ENCODE results near the gene LIMS1. TPM values are rescaled to one million over a fixed set of nuclear protein-coding genes. Genes with fewer than 3 reads are reported as not detected.

Gene LIMS1
- total RNA-seq, 1 donor from 2014 or later, result 97.6 TPM

GRCh38 chr2:108629417-108629816 is 95.1 kb downstream of the LIMS1 start:
- H3K9me3 ChIP-seq, result no peaks in the 10 kb centered on the region
- no peak overlapping the region for H3K4me3 ChIP-seq
- no peaks in the 10 kb centered on the region for H3K36me3 ChIP-seq
- no peaks in the 10 kb centered on the region for H3K27me3 ChIP-seq
- no peak for DNase-seq
- TF ChIP-seq CTCF (IDR thresholded peaks at IDR 0.05), result no peak
- intact Hi-C loops (cut with DNase I), result no loop called here
- H3K4me1 ChIP-seq, result peaks cover 74% of the 10 kb centered on the region
- no peak overlapping the region for H3K27ac ChIP-seq
- ATAC-seq, result no peak

GRCh38 chr2:108630567-108631405 is 96.5 kb downstream of the LIMS1 start:
- Histone ChIP-seq H3K36me3 (no peaks in the 10 kb centered on the region), H3K9me3 (no peaks in the 10 kb centered on the region), H3K4me1 (peaks cover 75% of the 10 kb centered on the region), H3K4me3 (no peak overlapping the region), H3K27ac (no peak overlapping the region), H3K27me3 (no peaks in the 10 kb centered on the region)
- no peak for TF ChIP-seq CTCF (IDR thresholded peaks at IDR 0.05)
- intact Hi-C loops (cut with DNase I), result no loop called here
- ATAC-seq (no peak), DNase-seq (no peak)

- intact Hi-C loops (cut with DNase I), result no loop called here
- no peaks in the 10 kb centered on the region for H3K36me3 ChIP-seq
- H3K27me3 ChIP-seq, result no peaks in the 10 kb centered on the region
- TF ChIP-seq CTCF (IDR thresholded peaks at IDR 0.05), result no peak
- H3K9me3 ChIP-seq, result no peaks in the 10 kb centered on the region
- peak overlapping the region; percentile 74 for H3K27ac ChIP-seq
- peaks cover 77% of the 10 kb centered on the region for H3K4me1 ChIP-seq
- DNase-seq, result no peak
- ATAC-seq, result no peak
- no peak overlapping the region for H3K4me3 ChIP-seq
Observed at GRCh38 chr2:108632332-108633160, 98.3 kb downstream of the LIMS1 start.

GRCh38 chr2:108633409-108633808 is 99.1 kb downstream of the LIMS1 start:
- no peaks in the 10 kb centered on the region for H3K36me3 ChIP-seq
- no peak for ATAC-seq
- H3K27ac ChIP-seq, result peak overlapping the region; percentile 74
- no peaks in the 10 kb centered on the region for H3K9me3 ChIP-seq
- no peak for TF ChIP-seq CTCF (IDR thresholded peaks at IDR 0.05)
- intact Hi-C loops (cut with DNase I), result no loop called here
- H3K4me3 ChIP-seq, result no peak overlapping the region
- peaks cover 79% of the 10 kb centered on the region for H3K4me1 ChIP-seq
- no peaks in the 10 kb centered on the region for H3K27me3 ChIP-seq
- DNase-seq, result no peak

- H3K9me3 ChIP-seq, result no peaks in the 10 kb centered on the region
- intact Hi-C loops (cut with DNase I), result no loop called here
- TF ChIP-seq CTCF (IDR thresholded peaks at IDR 0.05), result no peak
- no peaks in the 10 kb centered on the region for H3K27me3 ChIP-seq
- H3K27ac ChIP-seq, result peak overlapping the region; percentile 74
- H3K4me1 ChIP-seq, result peaks cover 75% of the 10 kb centered on the region
- H3K4me3 ChIP-seq, result no peak overlapping the region
- DNase-seq (no peak), ATAC-seq (no peak)
- no peaks in the 10 kb centered on the region for H3K36me3 ChIP-seq
Observed at GRCh38 chr2:108634011-108634410, 99.7 kb downstream of the LIMS1 start.
